Stimulated activated CD4-positive, alpha-beta T cell treated with anti-CD3 and anti-CD28 coated beads, Interleukin-4, amount 100 ng/mL, for 48 hours (primary cell): ENCODE results near the gene ANKRD24.
"Not testable (repeated sequence)": the region's sequence is repeated elsewhere in the genome, so short reads cannot be mapped to it uniquely, and the experiment has no call there.

Experiments used
- DNase-seq, 2 donors: peaks; one replicate each; pipeline ENCODE4 v3.0.0-alpha.2; 2020; ENCODE audit warnings: low read depth in 2 of 2

The ANKRD24 gene

GRCh38 chr19:4197625-4198466 is 15.4 kb downstream of the ANKRD24 start:
- no peak for DNase-seq

DNA sequence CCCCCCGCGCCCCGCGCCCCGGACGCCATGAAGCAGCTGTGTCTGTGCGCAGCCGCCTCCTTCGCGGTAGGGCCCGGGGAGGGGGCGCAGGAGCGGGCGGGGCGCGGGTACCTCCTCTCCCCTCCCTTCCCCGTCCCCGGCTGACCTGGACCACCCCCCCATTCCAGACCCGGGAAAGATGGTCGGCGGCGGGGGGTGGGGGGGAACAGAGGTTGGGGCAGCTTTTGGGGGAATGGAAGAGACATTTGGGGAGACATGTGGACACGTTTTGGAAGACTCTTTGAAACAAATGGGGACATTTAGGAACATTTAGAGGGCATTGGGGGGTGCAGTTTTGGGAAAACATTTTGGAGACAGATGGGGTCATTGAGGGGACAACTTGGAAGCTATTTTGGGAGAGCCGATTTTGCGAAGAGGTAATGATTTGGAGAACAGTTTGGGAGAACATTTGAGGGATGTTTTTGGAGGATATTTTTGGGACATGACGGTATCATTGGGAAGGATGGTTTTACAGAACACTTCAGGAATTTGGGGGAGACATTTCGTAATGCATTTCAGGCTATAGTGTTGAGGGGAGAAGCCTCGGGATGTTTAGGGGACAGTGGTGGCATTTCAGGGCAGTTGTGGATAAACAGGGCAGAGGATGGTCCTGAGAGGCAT is 16.1 kb downstream of the ANKRD24 start:
- no peak for DNase-seq

GRCh38 chr19:4199699-4200293 is 17.3 kb downstream of the ANKRD24 start:
- no peak for DNase-seq

- DNase-seq = no peak
Measured at GRCh38 chr19:4200940-4201542, 18.6 kb downstream of the ANKRD24 start.

DNA sequence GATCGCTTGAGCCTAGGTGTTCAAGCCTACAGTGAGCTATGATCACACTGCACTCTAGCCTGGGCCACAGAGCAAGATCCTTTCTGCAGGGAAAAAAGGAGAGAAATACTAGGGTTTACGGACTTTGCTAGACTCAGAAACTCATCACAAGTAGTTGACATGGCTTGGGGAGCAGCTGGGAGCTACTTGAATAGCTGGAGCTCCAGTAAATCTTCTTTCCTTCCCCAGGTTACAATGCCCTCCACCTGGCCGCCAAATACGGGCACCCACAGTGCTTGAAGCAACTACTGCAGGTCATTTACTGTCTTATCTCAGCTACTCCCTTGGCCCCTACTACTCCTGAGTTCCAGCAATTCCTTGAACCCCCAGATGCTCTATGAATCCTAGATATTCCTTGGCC is 19.3 kb downstream of the ANKRD24 start:
- DNase-seq = no peak

- DNase-seq = no peak
Measured at GRCh38 chr19:4206818-4207484, 24.5 kb downstream of the ANKRD24 start.

GRCh38 chr19:4208385-4209094 is 26.1 kb downstream of the ANKRD24 start:
- no peak for DNase-seq

GRCh38 chr19:4210166-4210731 is 27.8 kb downstream of the ANKRD24 start:
- no peak for DNase-seq

GRCh38 chr19:4213116-4213515 is 30.6 kb downstream of the ANKRD24 start:
- DNase-seq = no peak

DNA sequence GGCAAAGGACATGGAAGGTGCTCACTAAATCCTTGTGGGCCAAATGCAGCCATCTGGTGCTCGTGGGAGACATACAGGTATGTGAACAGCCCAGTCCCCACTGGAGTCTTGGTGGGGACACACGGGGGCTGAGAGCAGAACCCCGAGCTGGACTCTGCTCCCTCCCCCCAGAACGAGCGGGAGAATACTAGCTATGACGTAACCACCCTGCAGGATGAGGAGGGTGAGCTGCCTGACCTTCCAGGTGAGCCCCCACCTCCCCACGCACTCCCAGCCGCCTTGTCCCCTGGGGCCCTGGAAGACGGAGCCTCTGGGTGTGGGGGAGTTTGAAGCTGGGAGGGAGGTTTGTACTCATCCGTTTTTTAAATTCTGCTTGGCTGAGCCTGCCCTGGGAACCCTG is 33.3 kb downstream of the ANKRD24 start:
- DNase-seq = no peak

DNA sequence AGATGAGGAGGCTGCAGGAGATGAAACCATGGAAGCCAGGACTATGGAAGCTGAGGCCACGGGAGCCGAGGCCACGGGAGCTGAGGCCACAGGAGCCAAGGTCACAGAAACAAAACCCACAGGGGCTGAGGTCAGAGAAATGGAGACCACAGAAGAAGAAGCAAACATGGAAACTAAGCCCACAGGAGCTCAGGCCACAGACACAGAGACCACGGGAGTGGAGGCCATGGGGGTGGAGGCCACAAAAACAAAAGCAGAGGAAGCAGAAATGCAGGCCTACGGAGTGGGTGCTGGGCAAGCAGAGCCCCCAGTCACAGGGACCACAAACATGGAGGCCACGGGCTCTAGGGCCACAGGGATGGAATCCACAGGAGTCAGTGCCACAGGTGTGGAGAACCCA is 34.4 kb downstream of the ANKRD24 start:
- no peak for DNase-seq

DNA sequence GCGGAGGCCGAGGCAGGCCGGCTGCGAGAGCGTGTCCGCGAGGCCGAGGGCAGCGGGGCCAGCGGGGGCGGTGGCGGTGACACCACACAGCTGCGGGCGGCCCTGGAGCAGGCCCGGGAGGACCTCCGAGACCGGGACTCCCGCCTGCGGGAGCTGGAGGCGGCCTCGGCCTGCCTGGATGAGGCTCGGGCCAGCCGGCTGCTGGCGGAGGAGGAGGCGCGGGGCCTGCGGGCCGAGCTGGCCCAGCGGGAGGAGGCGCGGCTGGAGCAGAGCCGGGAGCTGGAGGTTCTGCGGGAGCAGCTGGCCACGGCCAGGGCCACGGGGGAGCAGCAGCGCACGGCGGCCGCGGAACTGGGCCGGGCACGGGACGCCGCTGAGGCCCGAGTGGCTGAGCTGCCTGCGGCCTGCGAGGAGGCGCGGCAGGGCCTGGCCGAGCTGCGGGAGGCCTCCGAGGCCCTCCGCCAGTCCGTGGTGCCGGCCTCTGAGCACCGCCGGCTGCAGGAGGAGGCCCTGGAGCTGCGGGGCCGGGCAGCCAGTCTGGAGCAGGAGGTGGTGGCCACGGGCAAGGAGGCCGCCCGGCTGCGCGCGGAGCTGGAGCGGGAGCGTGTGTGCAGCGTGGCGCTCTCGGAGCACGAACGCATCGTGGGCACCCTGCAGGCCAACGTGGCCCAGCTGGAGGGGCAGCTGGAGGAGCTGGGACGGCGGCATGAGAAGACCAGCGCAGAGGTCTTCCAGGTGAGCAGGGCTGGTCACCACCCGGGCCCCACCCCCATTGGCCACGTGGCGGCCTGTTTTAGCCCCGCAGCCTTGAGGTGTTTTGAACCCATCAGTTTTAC is 35.2 kb downstream of the ANKRD24 start:
- DNase-seq = no peak

GRCh38 chr19:4218523-4218922 is 36.0 kb downstream of the ANKRD24 start:
- not testable (repeated sequence) for DNase-seq

- no peak for DNase-seq
Measured at GRCh38 chr19:4220188-4220587, 37.7 kb downstream of the ANKRD24 start.

- no peak for DNase-seq
Measured at GRCh38 chr19:4224470-4224869, 42.0 kb downstream of the ANKRD24 start.

- DNase-seq = no peak
Measured at GRCh38 chr19:4225885-4226284, 43.4 kb downstream of the ANKRD24 start.

DNA sequence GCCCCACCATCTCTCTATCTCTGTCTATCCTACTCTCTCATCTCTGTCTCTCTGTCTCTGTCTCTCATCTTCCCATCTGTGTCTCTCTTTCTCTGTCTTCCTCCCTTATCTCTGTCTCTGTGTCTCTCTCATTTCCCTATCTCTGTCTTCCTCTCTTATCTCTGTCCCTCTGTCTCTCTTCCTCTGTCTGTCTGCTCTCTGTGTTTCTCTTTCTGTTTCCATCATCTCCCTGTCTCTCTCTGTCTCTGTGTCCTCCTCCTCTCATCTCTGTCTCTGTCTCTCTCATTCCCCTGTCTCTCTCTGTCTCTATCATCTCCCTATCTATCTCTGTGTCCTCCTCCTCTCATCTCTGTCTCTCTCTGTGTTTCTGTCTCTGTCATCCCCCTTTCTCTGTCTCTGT is 45.3 kb downstream of the ANKRD24 start:
- no peak for DNase-seq

- DNase-seq = no peak
Measured at GRCh38 chr19:4228765-4229178, 46.3 kb downstream of the ANKRD24 start.

- DNase-seq = peak; percentile 41 to 65
Measured at GRCh38 chr19:4229179-4229931, 46.9 kb downstream of the ANKRD24 start, which contains the start of gene EBI3. Gene EBI3, plus strand, starts transcription at chr19:4229523. Its CDS starts 28 bp downstream, at chr19:4229551.
